ENCODE measurements around the gene OSBPL9. TPM values are rescaled to one million over a fixed set of nuclear protein-coding genes. Genes with fewer than 3 reads are reported as not detected.

Gene OSBPL9
- total and polyA plus RNA-seq, 9 of the 15 experiments (the other 6 are each of a cell fraction or from before 2014, with no cell fraction given), result 43.9 to 217 (median 170) TPM

DNA sequence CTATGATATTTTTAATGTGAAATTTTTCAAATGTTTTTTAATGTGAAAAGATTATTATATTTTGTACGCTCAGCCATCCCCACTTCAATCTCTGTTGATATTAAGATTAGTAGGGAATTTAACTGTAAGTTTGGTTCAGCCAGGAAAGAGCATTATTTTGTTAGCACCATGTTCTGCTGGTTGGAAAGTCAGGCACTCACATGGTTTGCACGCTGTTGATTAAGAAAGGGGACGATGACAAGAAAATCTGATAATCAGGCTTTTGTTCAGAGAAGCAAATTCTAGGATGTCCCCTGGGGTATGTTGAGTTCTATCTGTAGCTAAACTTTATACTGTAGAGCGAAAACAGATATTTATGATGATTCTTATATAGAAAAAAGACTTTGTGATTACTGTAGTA lies 115.1 kb downstream of the OSBPL9 start (continued):
- TF ChIP-seq, protein P1, sequence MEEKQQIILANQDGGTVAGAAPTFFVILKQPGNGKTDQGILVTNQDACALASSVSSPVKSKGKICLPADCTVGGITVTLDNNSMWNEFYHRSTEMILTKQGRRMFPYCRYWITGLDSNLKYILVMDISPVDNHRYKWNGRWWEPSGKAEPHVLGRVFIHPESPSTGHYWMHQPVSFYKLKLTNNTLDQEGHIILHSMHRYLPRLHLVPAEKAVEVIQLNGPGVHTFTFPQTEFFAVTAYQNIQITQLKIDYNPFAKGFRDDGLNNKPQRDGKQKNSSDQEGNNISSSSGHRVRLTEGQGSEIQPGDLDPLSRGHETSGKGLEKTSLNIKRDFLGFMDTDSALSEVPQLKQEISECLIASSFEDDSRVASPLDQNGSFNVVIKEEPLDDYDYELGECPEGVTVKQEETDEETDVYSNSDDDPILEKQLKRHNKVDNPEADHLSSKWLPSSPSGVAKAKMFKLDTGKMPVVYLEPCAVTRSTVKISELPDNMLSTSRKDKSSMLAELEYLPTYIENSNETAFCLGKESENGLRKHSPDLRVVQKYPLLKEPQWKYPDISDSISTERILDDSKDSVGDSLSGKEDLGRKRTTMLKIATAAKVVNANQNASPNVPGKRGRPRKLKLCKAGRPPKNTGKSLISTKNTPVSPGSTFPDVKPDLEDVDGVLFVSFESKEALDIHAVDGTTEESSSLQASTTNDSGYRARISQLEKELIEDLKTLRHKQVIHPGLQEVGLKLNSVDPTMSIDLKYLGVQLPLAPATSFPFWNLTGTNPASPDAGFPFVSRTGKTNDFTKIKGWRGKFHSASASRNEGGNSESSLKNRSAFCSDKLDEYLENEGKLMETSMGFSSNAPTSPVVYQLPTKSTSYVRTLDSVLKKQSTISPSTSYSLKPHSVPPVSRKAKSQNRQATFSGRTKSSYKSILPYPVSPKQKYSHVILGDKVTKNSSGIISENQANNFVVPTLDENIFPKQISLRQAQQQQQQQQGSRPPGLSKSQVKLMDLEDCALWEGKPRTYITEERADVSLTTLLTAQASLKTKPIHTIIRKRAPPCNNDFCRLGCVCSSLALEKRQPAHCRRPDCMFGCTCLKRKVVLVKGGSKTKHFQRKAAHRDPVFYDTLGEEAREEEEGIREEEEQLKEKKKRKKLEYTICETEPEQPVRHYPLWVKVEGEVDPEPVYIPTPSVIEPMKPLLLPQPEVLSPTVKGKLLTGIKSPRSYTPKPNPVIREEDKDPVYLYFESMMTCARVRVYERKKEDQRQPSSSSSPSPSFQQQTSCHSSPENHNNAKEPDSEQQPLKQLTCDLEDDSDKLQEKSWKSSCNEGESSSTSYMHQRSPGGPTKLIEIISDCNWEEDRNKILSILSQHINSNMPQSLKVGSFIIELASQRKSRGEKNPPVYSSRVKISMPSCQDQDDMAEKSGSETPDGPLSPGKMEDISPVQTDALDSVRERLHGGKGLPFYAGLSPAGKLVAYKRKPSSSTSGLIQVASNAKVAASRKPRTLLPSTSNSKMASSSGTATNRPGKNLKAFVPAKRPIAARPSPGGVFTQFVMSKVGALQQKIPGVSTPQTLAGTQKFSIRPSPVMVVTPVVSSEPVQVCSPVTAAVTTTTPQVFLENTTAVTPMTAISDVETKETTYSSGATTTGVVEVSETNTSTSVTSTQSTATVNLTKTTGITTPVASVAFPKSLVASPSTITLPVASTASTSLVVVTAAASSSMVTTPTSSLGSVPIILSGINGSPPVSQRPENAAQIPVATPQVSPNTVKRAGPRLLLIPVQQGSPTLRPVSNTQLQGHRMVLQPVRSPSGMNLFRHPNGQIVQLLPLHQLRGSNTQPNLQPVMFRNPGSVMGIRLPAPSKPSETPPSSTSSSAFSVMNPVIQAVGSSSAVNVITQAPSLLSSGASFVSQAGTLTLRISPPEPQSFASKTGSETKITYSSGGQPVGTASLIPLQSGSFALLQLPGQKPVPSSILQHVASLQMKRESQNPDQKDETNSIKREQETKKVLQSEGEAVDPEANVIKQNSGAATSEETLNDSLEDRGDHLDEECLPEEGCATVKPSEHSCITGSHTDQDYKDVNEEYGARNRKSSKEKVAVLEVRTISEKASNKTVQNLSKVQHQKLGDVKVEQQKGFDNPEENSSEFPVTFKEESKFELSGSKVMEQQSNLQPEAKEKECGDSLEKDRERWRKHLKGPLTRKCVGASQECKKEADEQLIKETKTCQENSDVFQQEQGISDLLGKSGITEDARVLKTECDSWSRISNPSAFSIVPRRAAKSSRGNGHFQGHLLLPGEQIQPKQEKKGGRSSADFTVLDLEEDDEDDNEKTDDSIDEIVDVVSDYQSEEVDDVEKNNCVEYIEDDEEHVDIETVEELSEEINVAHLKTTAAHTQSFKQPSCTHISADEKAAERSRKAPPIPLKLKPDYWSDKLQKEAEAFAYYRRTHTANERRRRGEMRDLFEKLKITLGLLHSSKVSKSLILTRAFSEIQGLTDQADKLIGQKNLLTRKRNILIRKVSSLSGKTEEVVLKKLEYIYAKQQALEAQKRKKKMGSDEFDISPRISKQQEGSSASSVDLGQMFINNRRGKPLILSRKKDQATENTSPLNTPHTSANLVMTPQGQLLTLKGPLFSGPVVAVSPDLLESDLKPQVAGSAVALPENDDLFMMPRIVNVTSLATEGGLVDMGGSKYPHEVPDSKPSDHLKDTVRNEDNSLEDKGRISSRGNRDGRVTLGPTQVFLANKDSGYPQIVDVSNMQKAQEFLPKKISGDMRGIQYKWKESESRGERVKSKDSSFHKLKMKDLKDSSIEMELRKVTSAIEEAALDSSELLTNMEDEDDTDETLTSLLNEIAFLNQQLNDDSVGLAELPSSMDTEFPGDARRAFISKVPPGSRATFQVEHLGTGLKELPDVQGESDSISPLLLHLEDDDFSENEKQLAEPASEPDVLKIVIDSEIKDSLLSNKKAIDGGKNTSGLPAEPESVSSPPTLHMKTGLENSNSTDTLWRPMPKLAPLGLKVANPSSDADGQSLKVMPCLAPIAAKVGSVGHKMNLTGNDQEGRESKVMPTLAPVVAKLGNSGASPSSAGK (IDR thresholded peaks at IDR 0.05), result peak; percentile 80
- TF ChIP-seq, protein P2, sequence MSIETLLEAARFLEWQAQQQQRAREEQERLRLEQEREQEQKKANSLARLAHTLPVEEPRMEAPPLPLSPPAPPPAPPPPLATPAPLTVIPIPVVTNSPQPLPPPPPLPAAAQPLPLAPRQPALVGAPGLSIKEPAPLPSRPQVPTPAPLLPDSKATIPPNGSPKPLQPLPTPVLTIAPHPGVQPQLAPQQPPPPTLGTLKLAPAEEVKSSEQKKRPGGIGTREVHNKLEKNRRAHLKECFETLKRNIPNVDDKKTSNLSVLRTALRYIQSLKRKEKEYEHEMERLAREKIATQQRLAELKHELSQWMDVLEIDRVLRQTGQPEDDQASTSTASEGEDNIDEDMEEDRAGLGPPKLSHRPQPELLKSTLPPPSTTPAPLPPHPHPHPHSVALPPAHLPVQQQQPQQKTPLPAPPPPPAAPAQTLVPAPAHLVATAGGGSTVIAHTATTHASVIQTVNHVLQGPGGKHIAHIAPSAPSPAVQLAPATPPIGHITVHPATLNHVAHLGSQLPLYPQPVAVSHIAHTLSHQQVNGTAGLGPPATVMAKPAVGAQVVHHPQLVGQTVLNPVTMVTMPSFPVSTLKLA (conservative IDR thresholded peaks at IDR 0.05), result peak in 1 of 2 experiments; percentile 58; a peak in 3 of 4 replicates
- TF ChIP-seq PYGO2 (tag; IDR thresholded peaks at IDR 0.05), result no peak
- peak; percentile 69 for TF ChIP-seq L3MBTL2 (IDR thresholded peaks at IDR 0.05)
- TF ChIP-seq, protein P3, sequence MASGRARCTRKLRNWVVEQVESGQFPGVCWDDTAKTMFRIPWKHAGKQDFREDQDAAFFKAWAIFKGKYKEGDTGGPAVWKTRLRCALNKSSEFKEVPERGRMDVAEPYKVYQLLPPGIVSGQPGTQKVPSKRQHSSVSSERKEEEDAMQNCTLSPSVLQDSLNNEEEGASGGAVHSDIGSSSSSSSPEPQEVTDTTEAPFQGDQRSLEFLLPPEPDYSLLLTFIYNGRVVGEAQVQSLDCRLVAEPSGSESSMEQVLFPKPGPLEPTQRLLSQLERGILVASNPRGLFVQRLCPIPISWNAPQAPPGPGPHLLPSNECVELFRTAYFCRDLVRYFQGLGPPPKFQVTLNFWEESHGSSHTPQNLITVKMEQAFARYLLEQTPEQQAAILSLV (tag; IDR thresholded peaks at IDR 0.05), result no peak
- TF ChIP-seq SOX6 (IDR thresholded peaks at IDR 0.05), result 0 out of 2 replicates have a peak, but pooled peaks have one; percentile 31
